ENCODE measurements around the gene KIRREL3.
A peak's percentile ranks its signal among the peaks of the same experiment; 100 is the strongest.

Gene KIRREL3

DNA sequence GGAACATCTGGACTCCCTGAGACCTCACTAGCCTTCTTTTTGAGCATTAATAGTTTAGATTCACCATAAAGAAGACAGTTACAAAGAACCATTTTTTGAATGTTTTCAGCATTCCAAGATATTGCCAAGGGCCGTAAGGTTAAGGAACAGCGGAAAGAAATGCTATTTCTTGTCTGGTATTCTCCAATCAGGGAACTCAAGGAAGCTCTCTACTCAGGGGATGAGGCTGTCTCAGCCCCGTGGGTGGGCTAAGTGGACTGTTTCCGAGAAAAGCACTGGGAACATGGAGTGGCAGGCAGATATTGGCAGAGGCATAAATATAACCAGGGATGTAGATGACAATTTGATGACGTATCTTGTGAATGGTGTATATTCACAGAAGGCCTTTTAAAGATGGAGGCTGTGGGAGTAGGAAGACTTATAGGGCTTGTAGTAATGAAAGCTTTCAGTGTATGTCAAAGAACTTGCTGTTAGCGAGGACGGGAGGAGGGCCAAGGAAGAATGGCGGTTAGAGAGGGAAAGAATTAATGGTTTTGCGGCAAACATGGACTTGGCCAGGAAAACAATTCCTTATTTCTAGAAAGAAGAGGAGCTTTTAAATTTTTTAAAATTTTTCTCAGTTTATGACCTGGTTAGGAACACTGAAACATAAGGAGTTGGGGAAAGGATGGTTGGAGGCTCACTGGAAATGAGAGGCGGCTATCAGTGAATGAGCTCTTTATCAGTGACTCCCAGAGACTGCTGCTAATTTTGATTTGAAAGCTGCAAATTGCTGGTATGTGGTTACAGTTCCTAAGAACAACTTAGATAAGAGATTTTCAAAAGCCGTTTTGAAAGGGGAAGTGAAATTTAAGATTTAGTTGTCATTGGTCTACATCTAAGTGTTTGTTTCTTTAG, 580.5 kb downstream of the KIRREL3 start:
- DNase-seq (ENCODE audit: low spot score), result no peak

GRCh38 chr11:126418887-126419286, 581.7 kb downstream of the KIRREL3 start:
- no peak for DNase-seq (ENCODE audit: low spot score)

DNA sequence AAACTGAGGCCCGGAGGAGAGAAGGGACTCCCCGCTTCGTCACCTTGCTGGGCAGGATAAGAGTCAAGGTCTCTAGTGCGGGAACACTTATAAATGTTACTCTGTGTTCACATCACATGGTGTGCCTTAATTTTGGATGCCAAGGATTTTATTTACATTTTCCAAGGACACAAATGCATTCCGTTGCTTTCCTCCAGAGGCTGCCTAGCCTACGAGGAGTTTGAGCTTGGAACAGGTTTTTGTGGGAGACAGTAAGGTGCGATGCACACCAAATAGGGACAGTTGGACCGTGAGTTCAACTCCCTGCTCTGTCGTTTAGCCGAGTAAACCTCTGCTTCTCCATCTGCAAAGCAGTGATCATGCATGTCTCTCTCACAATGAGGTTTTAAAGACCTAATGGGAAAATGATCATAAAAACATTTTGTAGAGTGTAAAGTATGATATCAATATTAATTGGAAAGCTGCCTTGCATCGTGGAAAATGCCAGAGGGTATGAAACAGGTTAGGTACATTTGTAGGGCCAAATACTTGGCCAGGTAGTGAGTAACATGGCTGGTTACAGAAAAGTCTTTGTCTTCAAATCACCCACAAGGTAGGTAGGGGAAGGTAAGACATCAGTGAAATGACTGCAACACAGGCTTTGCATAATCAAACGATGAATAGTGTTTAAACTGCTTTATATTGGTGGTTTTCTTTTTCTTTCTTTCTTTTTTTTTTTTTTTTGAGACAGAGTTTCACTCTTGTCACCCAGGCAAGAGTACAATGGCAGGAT, 583.3 kb downstream of the KIRREL3 start:
- no peak for DNase-seq (ENCODE audit: low spot score)

DNA sequence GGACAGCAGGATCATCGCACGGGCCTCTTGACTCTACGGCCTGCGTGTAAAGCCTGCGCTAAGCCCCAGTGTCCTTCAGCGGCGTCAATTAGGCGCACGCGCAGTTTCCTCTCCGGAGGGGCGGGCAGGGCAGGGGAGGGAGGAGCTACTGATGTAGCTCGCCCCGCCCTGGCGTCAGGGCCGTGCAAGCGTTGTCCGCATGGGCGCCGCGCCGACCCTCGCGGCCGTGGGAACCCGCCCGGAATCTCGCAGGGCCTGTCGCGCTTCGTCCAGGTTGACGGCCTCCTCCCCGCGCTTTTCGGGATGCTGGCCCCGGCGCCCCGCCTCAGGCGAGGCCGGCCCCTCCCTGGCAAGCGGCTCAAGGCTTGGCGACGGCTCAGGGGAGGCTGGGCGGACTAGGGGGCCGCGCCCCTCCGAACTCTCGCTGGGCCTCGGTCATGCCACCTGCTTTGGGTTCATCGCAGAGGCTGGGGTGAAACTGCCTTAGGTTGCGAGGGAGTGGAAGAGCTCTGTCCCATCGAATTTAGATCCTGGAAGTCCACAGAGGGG, 584.0 kb downstream of the KIRREL3 start:
- DNase-seq (ENCODE audit: low spot score), result no peak

DNA sequence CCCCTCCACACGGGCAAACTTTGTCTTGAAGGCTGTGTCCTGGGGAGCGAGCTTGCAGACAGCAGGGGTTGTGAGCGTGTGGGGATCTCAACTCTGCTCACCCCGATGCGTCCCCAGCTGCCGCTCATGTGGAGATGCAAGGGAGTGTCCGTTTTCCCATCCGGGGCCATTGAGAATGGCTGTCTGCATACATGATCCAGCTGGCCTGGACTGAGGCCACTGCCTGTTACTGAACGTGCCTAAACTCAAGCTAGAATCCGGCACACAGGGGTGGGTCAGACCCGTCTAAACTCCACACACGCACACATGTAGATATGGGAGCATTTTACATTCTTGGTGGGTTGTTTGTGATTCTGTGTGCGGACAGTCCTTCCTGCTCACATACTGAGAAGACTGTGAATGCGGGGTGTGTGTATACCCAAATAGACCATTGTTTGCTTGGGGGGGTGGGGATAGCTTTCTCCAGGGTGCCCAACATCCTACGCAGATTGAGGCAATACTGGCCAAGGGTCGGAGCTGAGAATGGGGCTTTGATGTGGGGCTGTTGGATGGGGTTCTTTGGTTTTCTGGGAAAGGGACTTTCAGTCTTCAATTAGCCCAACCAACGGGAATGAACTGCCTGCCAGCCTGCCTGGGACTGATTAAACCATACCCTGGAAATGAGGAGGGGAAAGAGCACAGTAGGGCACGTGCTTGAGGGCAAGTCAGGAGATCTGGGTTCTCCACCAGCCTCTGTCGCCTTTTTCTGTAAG, 584.7 kb downstream of the KIRREL3 start:
- no peak for DNase-seq (ENCODE audit: low spot score)

- no peak for DNase-seq (ENCODE audit: low spot score)
Measured at GRCh38 chr11:126415128-126415527, 585.4 kb downstream of the KIRREL3 start.

GRCh38 chr11:126414615-126415014, 586.0 kb downstream of the KIRREL3 start:
- no peak for DNase-seq (ENCODE audit: low spot score)

DNA sequence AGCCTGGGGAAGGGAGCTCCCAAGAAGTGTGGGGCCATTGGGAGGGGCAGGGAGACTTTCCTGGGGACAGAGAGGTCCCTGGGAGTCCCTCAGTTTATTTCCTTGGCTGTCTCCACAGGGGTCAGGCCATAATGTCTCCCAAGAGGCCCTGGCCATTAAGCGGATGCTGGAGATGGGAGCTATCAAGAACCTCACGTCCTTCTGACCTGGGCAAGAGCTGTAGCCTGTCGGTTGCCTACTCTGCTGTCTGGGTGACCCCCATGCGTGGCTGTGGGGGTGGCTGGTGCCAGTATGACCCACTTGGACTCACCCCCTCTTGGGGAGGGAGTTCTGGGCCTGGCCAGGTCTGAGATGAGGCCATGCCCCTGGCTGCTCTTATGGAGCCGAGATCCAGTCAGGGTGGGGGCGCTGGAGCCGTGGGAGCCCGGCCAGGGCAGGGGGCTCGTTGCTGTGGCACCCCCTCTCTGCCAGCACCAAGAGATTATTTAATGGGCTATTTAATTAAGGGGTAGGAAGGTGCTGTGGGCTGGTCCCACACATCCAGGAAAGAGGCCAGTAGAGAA, 586.6 kb downstream of the KIRREL3 start:
- no peak for DNase-seq (ENCODE audit: low spot score)

- DNase-seq (ENCODE audit: low spot score), result no peak
Measured at GRCh38 chr11:126413426-126413825, 587.1 kb downstream of the KIRREL3 start.

DNA sequence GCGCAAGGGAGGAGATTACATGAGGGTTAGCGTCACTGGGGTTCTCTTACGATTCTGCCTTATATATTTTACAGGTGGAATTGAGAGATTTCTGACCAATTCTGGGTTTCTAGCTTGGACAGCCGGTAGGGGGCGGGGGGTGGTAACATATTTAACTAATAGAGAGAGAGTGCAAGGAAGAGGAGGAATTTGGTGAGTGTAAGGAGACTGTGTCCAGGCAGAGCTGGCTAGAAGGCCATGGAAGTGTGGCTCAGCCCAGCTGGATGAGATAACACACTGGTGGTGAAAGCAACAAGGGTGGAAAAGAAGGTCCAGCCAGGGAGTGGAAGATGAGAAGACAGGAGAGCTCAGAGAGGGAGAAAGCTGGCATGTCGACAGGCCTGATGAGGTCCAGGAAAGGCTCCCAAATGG, 588.6 kb downstream of the KIRREL3 start:
- DNase-seq (ENCODE audit: low spot score), result peak; percentile 48

GRCh38 chr11:126410649-126411048, 589.9 kb downstream of the KIRREL3 start:
- no peak for DNase-seq (ENCODE audit: low spot score)

DNA sequence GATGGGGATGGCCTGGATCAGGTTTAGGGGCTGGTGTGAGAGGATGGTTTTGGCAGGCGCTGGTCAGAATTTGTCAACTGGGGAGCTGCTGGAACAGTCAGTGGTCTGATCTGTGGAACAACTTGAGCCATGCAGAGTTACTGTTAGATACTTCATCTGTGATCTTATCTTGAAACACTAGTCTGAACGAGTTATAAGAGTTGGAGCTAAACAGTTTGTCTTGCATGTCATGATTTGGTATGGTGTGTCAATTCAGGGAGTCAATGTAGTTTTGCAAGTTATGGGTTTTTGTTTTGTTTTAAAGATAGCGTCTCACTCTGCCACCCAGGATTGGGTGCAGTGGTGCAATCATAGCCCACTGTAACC, 591.0 kb downstream of the KIRREL3 start:
- no peak for DNase-seq (ENCODE audit: low spot score)

- no peak for DNase-seq (ENCODE audit: low spot score)
Measured at GRCh38 chr11:126408901-126409619, 591.5 kb downstream of the KIRREL3 start.

- no peak for DNase-seq (ENCODE audit: low spot score)
Measured at GRCh38 chr11:126408496-126408895, 592.1 kb downstream of the KIRREL3 start.

DNA sequence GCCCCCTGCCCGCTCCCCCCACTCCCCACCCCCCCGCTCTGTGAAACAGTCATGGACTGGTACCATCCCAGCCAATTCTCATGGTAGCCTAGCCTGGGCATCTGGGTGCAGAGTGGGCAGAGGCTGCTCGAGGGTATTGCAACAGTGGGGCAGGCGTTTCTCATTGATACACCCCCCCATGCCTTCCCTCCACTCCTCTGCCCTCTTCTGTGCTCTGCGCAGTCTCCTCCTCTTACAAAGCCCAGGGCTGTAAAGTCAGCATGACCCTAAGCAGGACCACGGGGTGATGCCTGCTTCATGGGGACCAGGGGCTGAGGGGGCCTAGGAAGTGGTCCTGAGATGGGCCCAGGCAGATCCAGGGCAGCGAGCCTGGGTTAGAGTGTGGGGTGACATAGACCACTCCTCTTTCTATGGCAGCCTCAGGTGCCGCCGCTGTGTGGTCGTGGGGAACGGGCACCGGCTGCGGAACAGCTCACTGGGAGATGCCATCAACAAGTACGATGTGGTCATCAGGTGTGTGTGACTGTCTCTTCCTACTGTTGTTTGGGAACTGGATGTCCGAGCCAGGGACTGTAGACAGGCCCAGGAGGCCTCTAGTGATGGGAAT, 592.8 kb downstream of the KIRREL3 start:
- no peak for DNase-seq (ENCODE audit: low spot score)

DNA sequence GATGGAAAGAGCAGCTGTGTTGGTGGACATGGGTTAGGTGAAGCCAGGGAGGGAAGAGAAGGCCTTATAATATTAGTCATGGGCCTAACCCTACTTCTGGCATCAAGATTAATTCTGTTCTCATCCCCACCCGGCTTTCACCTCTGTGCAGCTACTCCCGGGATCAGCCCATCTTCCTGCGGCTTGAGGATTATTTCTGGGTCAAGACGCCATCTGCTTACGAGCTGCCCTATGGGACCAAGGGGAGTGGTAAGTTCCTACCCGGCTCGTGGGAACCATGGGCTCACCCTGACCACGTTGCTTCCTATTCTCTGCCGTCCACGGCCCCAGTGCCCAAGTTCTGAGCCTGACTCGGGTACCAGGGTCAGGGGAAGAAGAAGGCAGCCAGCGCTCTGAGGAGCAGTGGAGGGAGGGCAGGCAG, 593.5 kb downstream of the KIRREL3 start:
- DNase-seq (ENCODE audit: low spot score), result no peak

- no peak for DNase-seq (ENCODE audit: low spot score)
Measured at GRCh38 chr11:126406368-126406767, 594.2 kb downstream of the KIRREL3 start.

GRCh38 chr11:126405906-126406305, 594.7 kb downstream of the KIRREL3 start:
- DNase-seq (ENCODE audit: low spot score), result no peak

DNA sequence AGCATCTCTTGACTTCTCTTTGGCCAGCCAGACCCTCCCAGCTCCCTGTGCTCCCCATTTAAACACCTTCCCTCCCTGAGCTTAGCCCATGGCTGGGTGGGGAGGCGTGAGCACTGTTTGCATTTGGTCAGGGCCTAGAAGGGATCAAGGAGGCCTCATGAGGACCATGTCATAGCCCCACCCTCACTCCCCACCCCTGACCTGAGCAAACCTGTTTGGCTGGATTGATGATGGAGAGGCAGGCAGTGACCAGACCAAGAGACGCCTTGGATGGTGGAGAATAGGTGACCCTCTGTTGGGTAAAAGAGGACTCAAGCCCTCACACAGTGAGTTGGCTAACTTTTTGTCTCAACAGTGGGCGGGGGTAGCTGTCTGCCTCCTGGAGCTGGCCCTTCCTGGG, 595.2 kb downstream of the KIRREL3 start:
- DNase-seq (ENCODE audit: low spot score), result no peak

- DNase-seq (ENCODE audit: low spot score), result no peak
Measured at GRCh38 chr11:126404367-126404766, 596.2 kb downstream of the KIRREL3 start.

GRCh38 chr11:126403658-126404057, 596.9 kb downstream of the KIRREL3 start:
- DNase-seq (ENCODE audit: low spot score), result no peak
